Breast epithelium (tissue), 3 donors: ENCODE data around the gene HTR1A.

Experiments used
- CTCF ChIP-seq, 3 donors: fragments of 450-650 bp; IDR thresholded peaks; one replicate each; pipeline ENCODE4 v1.5.1; 2016 to 2017; ENCODE audit warnings: antibody characterized with exemption in 3 of 3, mild to moderate bottlenecking in 3 of 3, moderate library complexity in 3 of 3
- POLR2A ChIP-seq: fragments of 450-650 bp; IDR thresholded peaks from one replicate; pipeline ENCODE4 v1.6.1; 2016; ENCODE audit warnings: antibody characterized with exemption, mild to moderate bottlenecking, moderate library complexity
- POLR2AphosphoS5 ChIP-seq, 3 donors: sonication (generic); formaldehyde crosslinking; IDR thresholded peaks; one replicate each; pipeline ENCODE4 v1.6.1; 2017; ENCODE audit warnings: antibody characterized with exemption in 3 of 3

GRCh38 chr5:63960646-63961045 lies 1.6 kb downstream of the HTR1A start:
- TF ChIP-seq POLR2A = no peak
- TF ChIP-seq POLR2AphosphoS5 (IDR thresholded peaks at IDR 0.05) = no peak
- no peak for TF ChIP-seq CTCF (IDR thresholded peaks at IDR 0.05)
